NCI-H1930 (cell line): ENCODE measurements around the gene TPSAB1.

Source experiments
- DNase-seq, 2 experiments: peaks; one replicate each; lab custom pipeline; 2025; lab: John Stamatoyannopoulos, UW

Gene TPSAB1

GRCh38 chr16:1285669-1286512 is 45.4 kb downstream of the TPSAB1 start:
- no peak for DNase-seq

GRCh38 chr16:1286513-1287094 is 46.1 kb downstream of the TPSAB1 start:
- DNase-seq: no peak

GRCh38 chr16:1287982-1288670 is 47.6 kb downstream of the TPSAB1 start:
- no peak for DNase-seq

- DNase-seq: no peak
These were observed 48.4 kb downstream of the TPSAB1 start for GRCh38 chr16:1288813-1289476.

GRCh38 chr16:1289477-1289866 is 49.0 kb downstream of the TPSAB1 start:
- DNase-seq: no peak

- DNase-seq: no peak
These were observed 49.6 kb downstream of the TPSAB1 start for GRCh38 chr16:1290063-1290501.

GRCh38 chr16:1290860-1291575 is 50.5 kb downstream of the TPSAB1 start:
- no peak for DNase-seq

GRCh38 chr16:1291576-1291974 is 51.1 kb downstream of the TPSAB1 start:
- DNase-seq: no peak
